ENCODE results near the gene EFHC1. TPM values are rescaled to one million over a fixed set of nuclear protein-coding genes. Genes with fewer than 3 reads are reported as not detected.

EFHC1 gene
- total and polyA plus RNA-seq, 2 of the 13 experiments (the other 11 are each of a cell fraction or from before 2014, with no cell fraction given) = 23.4 to 29.5 TPM

DNA sequence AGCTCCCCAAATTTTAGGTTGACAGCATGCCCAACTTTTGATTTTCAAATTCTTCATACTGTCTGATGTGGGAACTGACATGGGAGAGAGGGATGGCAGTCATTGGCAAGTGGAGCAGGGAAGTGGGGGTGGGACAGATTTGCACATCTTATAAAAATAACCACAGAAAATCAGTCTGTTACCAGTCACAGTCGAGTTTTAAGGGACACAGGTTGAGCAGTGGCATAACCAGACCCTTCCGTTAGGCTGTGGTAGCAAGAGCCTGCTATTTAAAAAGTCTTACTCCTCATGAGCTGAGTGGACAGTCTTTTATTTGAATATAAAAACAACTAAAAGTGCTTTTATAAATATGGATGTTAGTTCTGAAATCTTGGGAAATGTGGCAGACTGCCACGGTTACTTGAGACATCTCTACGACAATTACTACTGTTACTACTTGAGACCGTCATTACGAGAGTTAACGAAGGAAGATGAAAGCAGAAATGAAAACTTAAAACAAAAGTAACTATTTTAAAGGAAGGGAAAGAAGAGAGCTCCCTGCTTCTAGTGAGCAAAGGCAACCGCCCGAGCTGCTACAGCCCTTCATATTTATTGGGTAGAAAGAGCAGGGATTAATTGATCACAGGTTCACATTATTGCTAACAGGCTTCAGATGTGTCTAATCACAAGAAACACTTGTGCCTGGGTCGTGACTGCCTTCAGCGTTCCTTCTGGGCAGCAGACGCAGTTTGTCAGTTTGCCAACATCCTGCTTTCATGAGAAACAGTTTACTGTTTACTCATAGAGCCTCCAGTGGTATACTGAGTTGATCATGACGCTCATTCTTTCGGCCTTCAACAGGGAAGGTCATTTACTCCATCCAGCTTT, 71.3 kb downstream of the EFHC1 start (continued):
- TF ChIP-seq MTERF4 (CRISPR knock-in tag; IDR thresholded peaks at IDR 0.05) (no peak), SOX13 (IDR thresholded peaks at IDR 0.05) (no peak), SOX13 (CRISPR knock-in tag; conservative IDR thresholded peaks at IDR 0.05 in 1 of 2, IDR thresholded peaks at IDR 0.05 in 1 of 2) (no peak), GABPA (IDR thresholded peaks at IDR 0.05; ENCODE audit: low read depth, low read length) (no peak), GABPA (CRISPR knock-in tag; IDR thresholded peaks at IDR 0.05; ENCODE audit: low read depth) (no peak), CREB1 (IDR thresholded peaks at IDR 0.05) (no peak), CREB1 (CRISPR knock-in tag; IDR thresholded peaks at IDR 0.05) (no peak), ZNF205 (CRISPR knock-in tag; IDR thresholded peaks at IDR 0.05) (no peak)

DNA sequence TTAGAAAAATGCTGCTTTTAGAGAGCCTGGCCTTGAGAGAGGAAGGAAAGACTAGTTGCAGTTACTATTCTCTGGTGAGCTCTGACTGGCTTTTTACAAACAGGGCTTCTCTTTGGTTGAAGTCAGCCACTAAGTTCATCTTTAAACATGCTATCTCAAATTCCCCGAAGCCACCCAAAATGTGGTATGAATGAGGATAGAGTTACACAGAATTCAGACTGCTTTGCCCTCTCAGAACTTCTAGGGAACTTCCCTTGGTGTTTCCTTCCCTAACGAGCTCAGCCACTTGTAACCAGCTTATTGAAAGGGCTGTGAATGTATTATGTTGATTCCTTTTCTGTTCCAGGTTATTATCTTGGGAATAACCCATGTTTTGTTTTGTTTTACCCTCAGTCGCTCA, 73.5 kb downstream of the EFHC1 start:
- in situ Hi-C loops (cut with HindIII; ENCODE audit: extremely low pct_ligation_motif_present, low pct_unique_long_range_greater_than_20kb) = no loop called here
- Histone ChIP-seq H3K36me3 (replicated peaks in 1 of 2; ENCODE audit: control insufficient read depth in 1 of 2, insufficient read depth in 2 of 2, low read length in 2 of 2) (0 out of 5 replicates have a peak, but pooled peaks cover 0 to 4% of the 10 kb centered on the region in 2 experiments), H3K27me3 (ENCODE audit: control insufficient read depth in 1 of 2, insufficient read depth in 2 of 2, low read length in 2 of 2) (no peaks in the 10 kb centered on the region), H3K4me2 (ENCODE audit: low read depth, low read length) (no peak overlapping the region), H3K4me3 (replicated peaks in 1 of 3; ENCODE audit: insufficient read depth in 1 of 3, low read depth in 2 of 3, low read length in 3 of 3) (no peak overlapping the region), H3K79me2 (ENCODE audit: insufficient read depth, low read length) (no peaks in the 10 kb centered on the region), H2AFZ (ENCODE audit: low read length) (no peak overlapping the region), H3K9me3 (ENCODE audit: low read length) (no peaks in the 10 kb centered on the region), H4K20me1 (ENCODE audit: insufficient read depth, low read length) (no peaks in the 10 kb centered on the region), H3K4me1 (ENCODE audit: insufficient read depth, low read length) (peaks cover 24% of the 10 kb centered on the region), H3K27ac (ENCODE audit: extremely low read length, insufficient read depth, low read length) (no peak overlapping the region), H3K9ac (ENCODE audit: insufficient read depth, low read depth, low read length) (no peak overlapping the region)
- WGBS (ENCODE audit: low lambda C conversion rate) = 92% methylated on average over 3 of the region's 3 CpGs
- no peak for DNase-seq (ENCODE audit: low spot score)
- no peak for FAIRE-seq
- ChIA-PET CTCF (ENCODE audit: low intra/inter-chr PET ratio, low total read pairs) (no interaction called here), POLR2A (no interaction called here)
- intact Hi-C loops (cut with micrococcal nuclease; ENCODE audit: unreplicated experiment) = no loop called here
- TF ChIP-seq, protein P1, sequence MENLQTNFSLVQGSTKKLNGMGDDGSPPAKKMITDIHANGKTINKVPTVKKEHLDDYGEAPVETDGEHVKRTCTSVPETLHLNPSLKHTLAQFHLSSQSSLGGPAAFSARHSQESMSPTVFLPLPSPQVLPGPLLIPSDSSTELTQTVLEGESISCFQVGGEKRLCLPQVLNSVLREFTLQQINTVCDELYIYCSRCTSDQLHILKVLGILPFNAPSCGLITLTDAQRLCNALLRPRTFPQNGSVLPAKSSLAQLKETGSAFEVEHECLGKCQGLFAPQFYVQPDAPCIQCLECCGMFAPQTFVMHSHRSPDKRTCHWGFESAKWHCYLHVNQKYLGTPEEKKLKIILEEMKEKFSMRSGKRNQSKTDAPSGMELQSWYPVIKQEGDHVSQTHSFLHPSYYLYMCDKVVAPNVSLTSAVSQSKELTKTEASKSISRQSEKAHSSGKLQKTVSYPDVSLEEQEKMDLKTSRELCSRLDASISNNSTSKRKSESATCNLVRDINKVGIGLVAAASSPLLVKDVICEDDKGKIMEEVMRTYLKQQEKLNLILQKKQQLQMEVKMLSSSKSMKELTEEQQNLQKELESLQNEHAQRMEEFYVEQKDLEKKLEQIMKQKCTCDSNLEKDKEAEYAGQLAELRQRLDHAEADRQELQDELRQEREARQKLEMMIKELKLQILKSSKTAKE (CRISPR knock-in tag; IDR thresholded peaks at IDR 0.05; ENCODE audit: borderline replicate concordance) = no peak
- TF ChIP-seq PRPF4 (IDR thresholded peaks at IDR 0.05; ENCODE audit: low read depth, low read length, poor library complexity, severe bottlenecking) = no peak
- no peak for TF ChIP-seq FIP1L1 (IDR thresholded peaks at IDR 0.05; ENCODE audit: borderline replicate concordance, insufficient read depth, low read depth, low read length)
- TF ChIP-seq ZSCAN21 (CRISPR knock-in tag; IDR thresholded peaks at IDR 0.05; ENCODE audit: borderline replicate concordance) = no peak
- TF ChIP-seq ZSCAN22 (CRISPR knock-in tag; IDR thresholded peaks at IDR 0.05) = no peak
- TF ChIP-seq ZNF558 (CRISPR knock-in tag; IDR thresholded peaks at IDR 0.05; ENCODE audit: borderline replicate concordance) = no peak
- no peak for TF ChIP-seq DNMT3B (CRISPR knock-in tag; conservative IDR thresholded peaks at IDR 0.05)
- TF ChIP-seq ZNF776 (CRISPR knock-in tag; IDR thresholded peaks at IDR 0.05) = no peak
- no peak for TF ChIP-seq HNF4A (CRISPR knock-in tag; IDR thresholded peaks at IDR 0.05)
- TF ChIP-seq ZNF263 (CRISPR knock-in tag; IDR thresholded peaks at IDR 0.05) = no peak
- TF ChIP-seq ZNF3 (CRISPR knock-in tag; IDR thresholded peaks at IDR 0.05) = no peak
- BruUV-seq (replicated peaks) = no TSS peak
- ATAC-seq = no peak
